Measurements from ENCODE around the gene PDX1. TPM values are rescaled to one million over a fixed set of nuclear protein-coding genes. Genes with fewer than 3 reads are reported as not detected.

PDX1 gene
- total RNA-seq, 1 experiment from 2014 or later, result 0.35 TPM

DNA sequence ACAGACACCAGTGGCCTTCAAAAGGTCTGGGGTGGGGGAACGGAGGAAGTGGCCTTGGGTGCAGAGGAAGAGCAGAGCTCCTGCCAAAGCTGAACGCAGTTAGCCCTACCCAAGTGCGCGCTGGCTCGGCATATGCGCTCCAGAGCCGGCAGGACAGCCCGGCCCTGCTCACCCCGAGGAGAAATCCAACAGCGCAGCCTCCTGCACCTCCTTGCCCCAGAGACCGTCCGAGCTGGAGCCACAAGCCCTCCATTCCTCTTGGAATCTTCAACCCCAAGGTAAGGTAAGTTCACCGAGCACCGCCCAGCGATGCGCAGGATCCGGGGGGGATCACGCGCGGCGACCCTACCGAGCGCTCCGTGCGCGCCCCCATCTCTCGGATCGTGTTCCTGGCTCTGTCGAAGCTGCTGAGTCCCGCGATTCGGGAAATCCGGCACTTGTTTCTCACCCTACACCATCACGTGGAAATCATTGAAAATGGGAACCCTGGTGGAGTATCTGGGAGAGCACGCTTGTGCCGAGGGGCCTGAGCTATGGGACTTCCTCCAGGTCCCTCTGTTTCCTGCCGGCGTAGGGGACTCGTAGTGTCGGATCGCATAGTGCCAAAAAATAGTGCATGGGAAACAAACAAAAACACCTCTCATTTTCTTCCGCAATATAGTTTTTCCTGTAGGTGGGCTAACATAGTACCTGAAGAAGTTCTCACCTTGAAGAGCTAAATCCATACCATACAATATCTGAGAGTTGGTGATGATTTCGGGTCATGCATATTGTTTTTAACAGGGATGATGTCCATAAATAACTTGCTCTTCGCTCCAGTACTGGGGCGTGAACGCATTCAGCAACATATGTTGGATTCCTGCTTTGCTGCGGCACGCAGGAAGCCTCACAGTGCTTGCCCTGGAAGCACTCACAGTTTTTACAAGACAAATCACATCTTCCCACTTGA is 9.3 kb downstream of the PDX1 start:
- POLR2A ChIA-PET, result no interaction called here
- H3K27ac Mint-ChIP-seq (ENCODE audit: low read depth, unreplicated experiment), result no peak overlapping the region
- peaks cover 6% of the 10 kb centered on the region for H3K36me3 Mint-ChIP-seq (ENCODE audit: insufficient read depth, unreplicated experiment)
- intact Hi-C loops (cut with micrococcal nuclease), result no loop called here
- no TSS peak for BruUV-seq (replicated peaks)
- CTCF ChIA-PET, result interaction anchor here (0.6 to 1.0 kb wide), 2 partner anchors 17 to 25 kb away, joined by 3 read pairs; no protein-coding TSS in a partner anchor
- DNase-seq (ENCODE audit: unreplicated experiment), result no peak
- peaks cover 61% of the 10 kb centered on the region for H3K27me3 Mint-ChIP-seq (ENCODE audit: insufficient read depth, unreplicated experiment)
- TF ChIP-seq, protein P1, sequence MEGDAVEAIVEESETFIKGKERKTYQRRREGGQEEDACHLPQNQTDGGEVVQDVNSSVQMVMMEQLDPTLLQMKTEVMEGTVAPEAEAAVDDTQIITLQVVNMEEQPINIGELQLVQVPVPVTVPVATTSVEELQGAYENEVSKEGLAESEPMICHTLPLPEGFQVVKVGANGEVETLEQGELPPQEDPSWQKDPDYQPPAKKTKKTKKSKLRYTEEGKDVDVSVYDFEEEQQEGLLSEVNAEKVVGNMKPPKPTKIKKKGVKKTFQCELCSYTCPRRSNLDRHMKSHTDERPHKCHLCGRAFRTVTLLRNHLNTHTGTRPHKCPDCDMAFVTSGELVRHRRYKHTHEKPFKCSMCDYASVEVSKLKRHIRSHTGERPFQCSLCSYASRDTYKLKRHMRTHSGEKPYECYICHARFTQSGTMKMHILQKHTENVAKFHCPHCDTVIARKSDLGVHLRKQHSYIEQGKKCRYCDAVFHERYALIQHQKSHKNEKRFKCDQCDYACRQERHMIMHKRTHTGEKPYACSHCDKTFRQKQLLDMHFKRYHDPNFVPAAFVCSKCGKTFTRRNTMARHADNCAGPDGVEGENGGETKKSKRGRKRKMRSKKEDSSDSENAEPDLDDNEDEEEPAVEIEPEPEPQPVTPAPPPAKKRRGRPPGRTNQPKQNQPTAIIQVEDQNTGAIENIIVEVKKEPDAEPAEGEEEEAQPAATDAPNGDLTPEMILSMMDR (IDR thresholded peaks at IDR 0.05; ENCODE audit: unreplicated experiment), result no peak
- H3K4me3 Mint-ChIP-seq (ENCODE audit: unreplicated experiment), result no peak overlapping the region
- H3K4me1 Mint-ChIP-seq (ENCODE audit: insufficient read depth, unreplicated experiment), result no peaks in the 10 kb centered on the region
- no peaks in the 10 kb centered on the region for H3K9me3 Mint-ChIP-seq (ENCODE audit: unreplicated experiment)

DNA sequence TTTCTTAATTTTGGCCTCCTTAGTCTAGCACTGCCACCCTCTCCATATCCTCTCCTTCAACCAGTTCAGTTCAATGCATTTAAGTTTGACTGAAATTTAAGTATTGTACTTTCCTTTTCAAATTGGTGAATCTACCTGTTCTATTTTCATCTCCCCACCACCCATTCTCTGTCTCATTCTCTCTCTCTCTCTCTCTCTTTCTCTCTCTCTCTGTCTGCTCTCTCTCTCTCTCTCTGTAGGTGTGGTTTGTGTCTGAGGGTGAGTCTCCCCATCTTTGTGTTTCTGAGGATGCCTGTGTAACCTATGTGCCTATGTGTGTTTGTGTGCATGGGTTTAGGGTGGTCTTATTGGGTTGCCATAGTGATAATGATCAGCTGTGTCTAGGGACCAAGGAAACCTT is 10.1 kb downstream of the PDX1 start:
- CTCF ChIA-PET, result interaction anchor here (0.6 to 0.7 kb wide), 2 partner anchors 11 to 1041 kb away, joined by 3 to 4 read pairs; no protein-coding TSS in a partner anchor
- TF ChIP-seq, protein P1 (IDR thresholded peaks at IDR 0.05; ENCODE audit: unreplicated experiment), result no peak
- no TSS peak for BruUV-seq (replicated peaks)
- Mint-ChIP-seq H3K9me3 (ENCODE audit: unreplicated experiment) (no peaks in the 10 kb centered on the region), H3K27me3 (ENCODE audit: insufficient read depth, unreplicated experiment) (peaks cover 54% of the 10 kb centered on the region), H3K27ac (ENCODE audit: low read depth, unreplicated experiment) (peak overlapping the region; percentile 1), H3K4me3 (ENCODE audit: unreplicated experiment) (no peak overlapping the region), H3K36me3 (ENCODE audit: insufficient read depth, unreplicated experiment) (peaks cover 6% of the 10 kb centered on the region), H3K4me1 (ENCODE audit: insufficient read depth, unreplicated experiment) (no peaks in the 10 kb centered on the region)
- intact Hi-C loops (cut with micrococcal nuclease), result no loop called here
- no peak for DNase-seq (ENCODE audit: unreplicated experiment)
- POLR2A ChIA-PET, result no interaction called here

DNA sequence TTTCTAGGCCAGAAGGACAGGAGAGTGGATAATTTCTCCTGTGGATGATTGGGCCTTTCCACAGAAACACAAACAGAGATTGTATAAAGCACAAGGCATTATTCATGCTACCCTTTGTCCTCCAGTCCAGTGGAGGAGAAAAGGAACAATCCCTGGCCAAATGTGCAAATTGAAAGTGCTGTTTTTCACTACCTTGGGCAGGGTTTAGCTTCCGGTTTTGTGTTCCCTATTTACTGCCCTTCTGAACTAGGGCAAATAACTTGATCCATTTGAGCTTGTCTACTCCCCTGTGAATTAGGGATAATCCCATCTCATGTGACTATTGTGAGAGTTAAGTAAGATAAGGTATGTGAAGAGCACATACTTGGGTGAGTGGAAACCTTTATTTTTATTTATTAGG is 13.3 kb downstream of the PDX1 start:
- POLR2A ChIA-PET, result interaction anchor here (0.8 kb wide), 1 partner anchor 12 kb away, joined by 3 read pairs; no protein-coding TSS in a partner anchor
- Mint-ChIP-seq H3K27me3 (ENCODE audit: insufficient read depth, unreplicated experiment) (peaks cover 24% of the 10 kb centered on the region), H3K36me3 (ENCODE audit: insufficient read depth, unreplicated experiment) (peaks cover 1% of the 10 kb centered on the region), H3K9me3 (ENCODE audit: unreplicated experiment) (no peaks in the 10 kb centered on the region), H3K4me3 (ENCODE audit: unreplicated experiment) (no peak overlapping the region), H3K27ac (ENCODE audit: low read depth, unreplicated experiment) (no peak overlapping the region), H3K4me1 (ENCODE audit: insufficient read depth, unreplicated experiment) (no peaks in the 10 kb centered on the region)
- TF ChIP-seq, protein P1 (IDR thresholded peaks at IDR 0.05; ENCODE audit: unreplicated experiment), result no peak
- intact Hi-C loops (cut with micrococcal nuclease), result no loop called here
- no peak for DNase-seq (ENCODE audit: unreplicated experiment)
- BruUV-seq (replicated peaks), result no TSS peak
- CTCF ChIA-PET, result interaction anchor here (0.6 to 1.3 kb wide), 5 partner anchors 20 to 1438 kb away, joined by 3 to 4 read pairs (median 3); no protein-coding TSS in a partner anchor

DNA sequence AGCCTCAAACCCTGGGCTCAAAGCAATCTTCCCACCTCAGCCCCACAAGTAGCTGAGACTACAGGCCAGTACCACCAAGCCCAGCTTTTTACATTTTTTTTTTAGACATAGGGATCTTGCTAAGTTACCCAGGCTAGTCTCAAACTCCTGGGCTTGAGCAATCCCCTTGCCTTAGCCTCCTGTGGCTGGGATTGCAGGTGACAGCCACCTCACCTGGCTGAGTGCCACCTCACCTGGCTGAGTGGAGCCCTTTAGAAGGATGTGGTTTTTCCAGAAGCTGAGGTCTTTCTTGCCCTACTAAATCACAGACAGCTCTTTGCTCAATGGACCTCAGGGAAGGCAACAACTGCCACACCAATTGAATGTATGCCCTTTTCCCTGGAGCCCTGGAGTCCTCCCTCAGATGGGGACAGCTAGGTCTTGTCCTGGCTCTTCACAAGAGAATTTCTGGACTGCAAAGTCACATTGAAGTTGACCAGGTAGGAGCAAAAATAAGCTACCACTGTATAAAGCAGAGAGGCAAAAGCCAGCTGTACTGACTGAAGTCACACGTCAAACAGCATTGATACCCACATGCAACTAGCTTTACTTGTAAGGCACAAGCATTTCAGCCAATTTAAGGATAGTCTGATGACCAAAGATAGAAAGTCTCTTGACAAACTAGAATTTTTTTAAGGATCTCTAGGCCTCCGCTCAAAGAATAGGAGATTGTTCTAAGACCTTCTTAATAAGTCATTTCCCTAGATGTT is 14.0 kb downstream of the PDX1 start:
- H3K27ac Mint-ChIP-seq (ENCODE audit: low read depth, unreplicated experiment), result no peak overlapping the region
- no peaks in the 10 kb centered on the region for H3K4me1 Mint-ChIP-seq (ENCODE audit: insufficient read depth, unreplicated experiment)
- BruUV-seq (replicated peaks), result no TSS peak
- H3K27me3 Mint-ChIP-seq (ENCODE audit: insufficient read depth, unreplicated experiment), result peaks cover 17% of the 10 kb centered on the region
- no peaks in the 10 kb centered on the region for H3K9me3 Mint-ChIP-seq (ENCODE audit: unreplicated experiment)
- intact Hi-C loops (cut with micrococcal nuclease), result no loop called here
- TF ChIP-seq, protein P1 (IDR thresholded peaks at IDR 0.05; ENCODE audit: unreplicated experiment), result no peak
- DNase-seq (ENCODE audit: unreplicated experiment), result no peak
- H3K36me3 Mint-ChIP-seq (ENCODE audit: insufficient read depth, unreplicated experiment), result no peaks in the 10 kb centered on the region
- ChIA-PET POLR2A (interaction anchor here (0.8 kb wide), 1 partner anchor 12 kb away, joined by 3 read pairs; no protein-coding TSS in a partner anchor), CTCF (interaction anchor here (0.6 to 1.3 kb wide), 6 partner anchors 20 to 1764 kb away, joined by 3 to 4 read pairs (median 3); no protein-coding TSS in a partner anchor)
- no peak overlapping the region for H3K4me3 Mint-ChIP-seq (ENCODE audit: unreplicated experiment)
